ENCODE data around the gene PRKAG2.

DNA sequence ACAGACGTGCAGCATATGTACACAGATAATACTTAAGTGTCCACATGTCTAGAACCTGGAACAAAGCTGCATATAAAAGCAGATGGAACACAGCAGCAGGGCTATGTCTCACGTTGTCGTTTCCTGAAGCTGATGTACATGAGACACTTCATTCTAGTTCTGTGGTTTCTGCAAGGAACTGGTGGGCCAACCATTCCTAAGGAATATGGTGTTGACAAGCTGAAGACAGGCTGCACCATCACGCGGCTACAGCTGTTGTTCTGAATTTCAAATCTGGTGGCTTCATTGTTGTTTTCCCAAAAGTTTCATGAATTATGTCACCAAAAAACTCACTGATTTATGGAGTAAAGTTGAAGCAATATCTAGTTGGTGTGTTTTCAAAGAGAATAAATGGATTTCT is 33.7 kb downstream of the PRKAG2 start:
- TF ChIP-seq, protein P1, sequence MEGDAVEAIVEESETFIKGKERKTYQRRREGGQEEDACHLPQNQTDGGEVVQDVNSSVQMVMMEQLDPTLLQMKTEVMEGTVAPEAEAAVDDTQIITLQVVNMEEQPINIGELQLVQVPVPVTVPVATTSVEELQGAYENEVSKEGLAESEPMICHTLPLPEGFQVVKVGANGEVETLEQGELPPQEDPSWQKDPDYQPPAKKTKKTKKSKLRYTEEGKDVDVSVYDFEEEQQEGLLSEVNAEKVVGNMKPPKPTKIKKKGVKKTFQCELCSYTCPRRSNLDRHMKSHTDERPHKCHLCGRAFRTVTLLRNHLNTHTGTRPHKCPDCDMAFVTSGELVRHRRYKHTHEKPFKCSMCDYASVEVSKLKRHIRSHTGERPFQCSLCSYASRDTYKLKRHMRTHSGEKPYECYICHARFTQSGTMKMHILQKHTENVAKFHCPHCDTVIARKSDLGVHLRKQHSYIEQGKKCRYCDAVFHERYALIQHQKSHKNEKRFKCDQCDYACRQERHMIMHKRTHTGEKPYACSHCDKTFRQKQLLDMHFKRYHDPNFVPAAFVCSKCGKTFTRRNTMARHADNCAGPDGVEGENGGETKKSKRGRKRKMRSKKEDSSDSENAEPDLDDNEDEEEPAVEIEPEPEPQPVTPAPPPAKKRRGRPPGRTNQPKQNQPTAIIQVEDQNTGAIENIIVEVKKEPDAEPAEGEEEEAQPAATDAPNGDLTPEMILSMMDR (IDR thresholded peaks at IDR 0.05; ENCODE audit: low read length), result no peak
- TF ChIP-seq EZH2 (IDR thresholded peaks at IDR 0.05; ENCODE audit: borderline replicate concordance, low read length), result no peak

All from OCI-LY1 (cell line).